Neuronal stem cell (in vitro differentiated cells): ENCODE measurements around the gene SYNPO.
A peak's percentile ranks its signal among the peaks of the same experiment; 100 is the strongest.

Source experiments
- DNase-seq: peaks from one replicate; pipeline ENCODE4 v3.0.0-alpha.2; 2013; ENCODE audit warnings: low spot score
- H2AFZ ChIP-seq: one replicate; pipeline ENCODE4 v1.6.1; 2013; ENCODE audit warnings: mild to moderate bottlenecking, low read length, inconsistent platforms
- H2AK5ac ChIP-seq: 2 replicates; pipeline ENCODE4 v1.6.1; 2013; ENCODE audit warnings: low read depth, mild to moderate bottlenecking, inconsistent platforms, low read length, moderate library complexity, mixed read lengths
- H2BK120ac ChIP-seq: 2 replicates; pipeline ENCODE4 v1.6.1; 2013; ENCODE audit warnings: low read depth, mild to moderate bottlenecking, inconsistent platforms, low read length, moderate library complexity, mixed read lengths
- H2BK12ac ChIP-seq: one replicate; pipeline ENCODE4 v1.6.1; 2013; ENCODE audit warnings: low read length, inconsistent platforms
- H2BK15ac ChIP-seq: 2 replicates; pipeline ENCODE4 v1.6.1; 2013; ENCODE audit warnings: mild to moderate bottlenecking, low read length, inconsistent platforms, mixed read lengths
- H2BK5ac ChIP-seq: one replicate; pipeline ENCODE4 v1.6.1; 2013; ENCODE audit warnings: inconsistent platforms, mild to moderate bottlenecking, low read length, moderate library complexity
- H3K14ac ChIP-seq: one replicate; pipeline ENCODE4 v1.6.1; 2013; ENCODE audit warnings: low read length, inconsistent platforms
- H3K18ac ChIP-seq: 2 replicates; pipeline ENCODE4 v1.6.1; 2013; ENCODE audit warnings: low read length, inconsistent platforms
- H3K23ac ChIP-seq: 2 replicates; pipeline ENCODE4 v1.6.1; 2013; ENCODE audit warnings: low read depth, mild to moderate bottlenecking, mixed read lengths, low read length, inconsistent platforms; ENCODE audit not compliant: poor library complexity
- H3K27ac ChIP-seq: replicated peaks from 3 replicates; pipeline ENCODE4 v1.5.1; 2013; ENCODE audit warnings: low read length, inconsistent platforms
- H3K27me3 ChIP-seq, 3 experiments: 2 replicates each; pipeline ENCODE4 v1.6.1; 2013; ENCODE audit warnings: low read length in 3 of 3, mild to moderate bottlenecking in 2 of 3, inconsistent platforms in 1 of 3, low read depth in 1 of 3, mixed read lengths in 1 of 3, moderate library complexity in 1 of 3; ENCODE audit not compliant: control insufficient read depth in 3 of 3, insufficient read depth in 3 of 3
- H3K36me3 ChIP-seq, 2 donors: replicated peaks in 1 of 2; 2 replicates each; pipeline ENCODE4 v1.6.1; 2013; ENCODE audit warnings: low read length in 2 of 2; ENCODE audit not compliant: control insufficient read depth in 2 of 2, insufficient read depth in 2 of 2
- H3K4ac ChIP-seq: 2 replicates; pipeline ENCODE4 v1.6.1; 2013; ENCODE audit warnings: inconsistent platforms, mild to moderate bottlenecking, low read length, moderate library complexity
- H3K4me1 ChIP-seq, 2 donors: 1 replicate in 1 of 2; 2 replicates in 1 of 2; pipeline ENCODE4 v1.6.1; 2013; ENCODE audit warnings: low read length in 2 of 2, low read depth in 1 of 2; ENCODE audit not compliant: control insufficient read depth in 2 of 2, insufficient read depth in 1 of 2
- H3K4me2 ChIP-seq: one replicate; pipeline ENCODE4 v1.6.1; 2013; ENCODE audit warnings: mild to moderate bottlenecking, low read length, inconsistent platforms; ENCODE audit not compliant: insufficient read depth, poor library complexity, severe bottlenecking
- H3K4me3 ChIP-seq, 2 donors: 2 replicates each; pipeline ENCODE4 v1.5.1; 2013; ENCODE audit warnings: low read length in 2 of 2, mild to moderate bottlenecking in 2 of 2, inconsistent platforms in 1 of 2, moderate library complexity in 1 of 2
- H3K79me1 ChIP-seq: one replicate; pipeline ENCODE4 v1.6.1; 2013; ENCODE audit warnings: low read depth, mild to moderate bottlenecking, inconsistent platforms, low read length, moderate library complexity
- H3K9ac ChIP-seq: one replicate; pipeline ENCODE4 v1.6.1; 2013; ENCODE audit warnings: mild to moderate bottlenecking, low read depth, low read length, inconsistent platforms; ENCODE audit not compliant: poor library complexity
- H3K9me3 ChIP-seq, 2 donors: replicated peaks in 1 of 2; 2 replicates each; pipeline versions ENCODE3 to v1.6.1; 2013; ENCODE audit warnings: low read length in 2 of 2, mild to moderate bottlenecking in 2 of 2, inconsistent platforms in 1 of 2, low read depth in 1 of 2, mixed read lengths in 1 of 2, moderate library complexity in 1 of 2; ENCODE audit not compliant: control insufficient read depth in 2 of 2, insufficient read depth in 1 of 2
- H4K8ac ChIP-seq: one replicate; pipeline ENCODE4 v1.6.1; 2013; ENCODE audit warnings: low read depth, mild to moderate bottlenecking, inconsistent platforms, low read length, moderate library complexity
- H4K91ac ChIP-seq: one replicate; pipeline ENCODE4 v1.6.1; 2013; ENCODE audit warnings: low read length, low read depth, mild to moderate bottlenecking, inconsistent platforms; ENCODE audit not compliant: poor library complexity
- WGBS, 2 donors: extraction: QIAGEN DNeasy Blood & Tissue Kit; methylation state at CpG; one replicate each; pipeline ENCODE4 v1.1.7; 2013; ENCODE audit warnings: missing lambda C conversion rate in 2 of 2, mixed read lengths in 1 of 2; ENCODE audit not compliant: insufficient read length in 2 of 2, insufficient replicate concordance in 1 of 2; ENCODE audit errors: extremely low coverage in 2 of 2; 5-methylcytosine and 5-hydroxymethylcytosine counted together

SYNPO gene

DNA sequence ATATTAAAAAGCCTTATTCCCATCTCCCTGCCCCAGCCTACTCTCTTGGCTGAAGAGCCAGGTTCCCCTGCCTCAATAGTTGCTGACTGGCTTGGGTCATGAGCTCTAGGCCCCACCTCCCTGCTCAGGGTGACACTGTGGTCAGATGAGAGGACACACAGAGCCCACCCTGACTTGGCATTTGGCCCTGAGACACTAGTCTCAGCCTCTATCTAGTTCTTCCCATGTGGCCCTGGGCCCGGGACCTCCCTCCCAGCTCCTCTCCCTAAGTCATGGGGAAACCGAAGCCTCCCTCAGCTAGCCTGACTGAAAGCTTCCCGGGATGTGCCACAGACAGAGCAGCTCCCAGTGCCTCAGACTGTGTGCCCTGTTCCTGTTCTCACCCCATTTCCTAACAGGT lies 14.8 kb downstream of the SYNPO start:
- H4K8ac ChIP-seq, result no peak overlapping the region
- no peak overlapping the region for H2BK15ac ChIP-seq
- no peak overlapping the region for H3K9ac ChIP-seq
- no peak for DNase-seq
- H3K23ac ChIP-seq, result no peak overlapping the region
- no peak overlapping the region for H2BK5ac ChIP-seq
- no peak overlapping the region for H3K18ac ChIP-seq
- no peaks in the 10 kb centered on the region for H3K79me1 ChIP-seq
- no peaks in the 10 kb centered on the region for H3K9me3 ChIP-seq
- no peak overlapping the region for H3K14ac ChIP-seq
- peak overlapping the region; percentile 77 for H2AK5ac ChIP-seq
- no peak overlapping the region for H3K27ac ChIP-seq
- WGBS, 2 donors, result no CpG with 5 or more reads among the region's 3 CpGs
- H3K4me3 ChIP-seq, result no peak overlapping the region
- no peak overlapping the region for H2AFZ ChIP-seq
- H2BK12ac ChIP-seq, result no peak overlapping the region
- no peak overlapping the region for H2BK120ac ChIP-seq
- no peak overlapping the region for H4K91ac ChIP-seq
- no peak overlapping the region for H3K4ac ChIP-seq
- H3K36me3 ChIP-seq, result no peaks in the 10 kb centered on the region
- no peak overlapping the region for H3K4me2 ChIP-seq
- H3K27me3 ChIP-seq, result peaks cover 0 to 27% (median 0%) of the 10 kb centered on the region in 3 experiments
- H3K4me1 ChIP-seq, result peaks cover 19 to 32% of the 10 kb centered on the region in 2 donors

DNA sequence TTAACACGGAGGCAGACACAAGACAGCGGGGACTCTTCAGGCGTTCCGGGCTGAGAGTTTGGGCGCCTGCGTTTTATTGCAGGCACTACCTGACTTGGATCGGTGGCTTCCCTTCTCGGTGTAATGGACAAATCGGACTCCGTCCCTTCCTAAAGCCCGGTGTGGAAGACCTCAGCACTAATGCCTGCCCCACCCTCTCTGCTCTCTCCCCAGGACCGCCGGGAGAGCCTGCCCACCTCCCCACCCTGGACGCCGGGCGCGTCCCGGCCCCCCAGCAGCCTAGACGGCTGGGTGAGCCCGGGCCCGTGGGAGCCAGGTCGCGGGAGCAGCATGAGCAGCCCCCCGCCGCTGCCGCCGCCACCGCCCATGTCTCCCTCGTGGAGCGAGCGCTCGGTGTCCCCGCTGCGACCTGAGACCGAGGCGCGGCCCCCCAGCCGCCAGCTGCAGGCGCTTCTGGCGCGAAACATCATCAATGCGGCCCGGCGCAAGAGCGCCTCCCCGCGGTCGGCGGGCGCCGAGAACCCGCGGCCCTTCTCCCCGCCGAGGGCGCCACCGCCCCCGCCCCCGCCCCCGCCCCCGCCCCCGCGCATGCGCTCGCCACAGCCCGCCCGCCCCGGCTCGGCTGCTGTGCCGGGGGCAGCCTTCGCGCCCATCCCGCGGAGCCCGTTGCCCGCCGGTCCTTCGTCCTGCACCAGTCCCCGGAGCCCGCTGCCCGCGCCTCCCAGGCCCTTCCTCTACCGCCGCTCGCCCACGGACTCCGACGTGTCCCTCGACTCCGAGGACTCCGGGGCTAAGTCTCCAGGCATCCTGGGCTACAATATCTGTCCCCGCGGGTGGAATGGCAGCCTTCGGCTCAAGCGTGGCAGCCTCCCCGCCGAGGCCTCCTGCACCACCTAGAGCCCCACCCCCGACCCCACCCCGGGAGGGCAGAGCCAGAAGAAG lies 16.0 kb downstream of the SYNPO start:
- Histone ChIP-seq H2BK12ac (no peak overlapping the region), H3K18ac (peak overlapping the region; percentile 93), H3K27me3 (peaks cover 0 to 39% (median 0%) of the 10 kb centered on the region in 3 experiments), H3K36me3 (no peaks in the 10 kb centered on the region), H3K9ac (peak overlapping the region; percentile 91), H2AK5ac (peak overlapping the region; percentile 59), H3K23ac (peak overlapping the region; percentile 58), H2BK15ac (peak overlapping the region; percentile 61), H2BK120ac (no peak overlapping the region), H2BK5ac (no peak overlapping the region), H3K27ac (no peak overlapping the region), H2AFZ (peak overlapping the region; percentile 98), H4K91ac (no peak overlapping the region), H3K4ac (no peak overlapping the region), H3K4me1 (peaks cover 18 to 35% of the 10 kb centered on the region in 2 donors), H3K14ac (peak overlapping the region; percentile 25), H3K9me3 (no peaks in the 10 kb centered on the region), H3K79me1 (no peaks in the 10 kb centered on the region), H3K4me3 (peak overlapping the region; percentile 70 to 86), H3K4me2 (peak overlapping the region; percentile 92), H4K8ac (no peak overlapping the region)
- WGBS, 2 donors, result no CpG with 5 or more reads among the region's 99 CpGs
- peak; percentile 80 for DNase-seq

DNA sequence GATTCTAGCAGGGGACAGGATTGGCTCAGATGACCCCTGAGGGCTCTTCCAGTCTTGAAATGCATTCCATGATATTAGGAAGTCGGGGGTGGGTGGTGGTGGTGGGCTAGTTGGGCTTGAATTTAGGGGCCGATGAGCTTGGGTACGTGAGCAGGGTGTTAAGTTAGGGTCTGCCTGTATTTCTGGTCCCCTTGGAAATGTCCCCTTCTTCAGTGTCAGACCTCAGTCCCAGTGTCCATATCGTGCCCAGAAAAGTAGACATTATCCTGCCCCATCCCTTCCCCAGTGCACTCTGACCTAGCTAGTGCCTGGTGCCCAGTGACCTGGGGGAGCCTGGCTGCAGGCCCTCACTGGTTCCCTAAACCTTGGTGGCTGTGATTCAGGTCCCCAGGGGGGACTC lies 17.7 kb downstream of the SYNPO start:
- Histone ChIP-seq H2AK5ac (peak overlapping the region; percentile 9), H3K9me3 (no peaks in the 10 kb centered on the region), H3K4me2 (no peak overlapping the region), H2AFZ (no peak overlapping the region), H2BK12ac (no peak overlapping the region), H2BK5ac (no peak overlapping the region), H3K4me1 (peaks cover 5 to 19% of the 10 kb centered on the region in 2 donors), H3K14ac (no peak overlapping the region), H3K18ac (no peak overlapping the region), H3K4me3 (no peak overlapping the region), H4K8ac (no peak overlapping the region), H3K36me3 (no peaks in the 10 kb centered on the region), H2BK15ac (no peak overlapping the region), H2BK120ac (no peak overlapping the region), H3K9ac (no peak overlapping the region), H3K4ac (no peak overlapping the region), H3K27me3 (peaks cover 0 to 55% (median 0%) of the 10 kb centered on the region in 3 experiments), H3K27ac (no peak overlapping the region), H4K91ac (no peak overlapping the region), H3K79me1 (no peaks in the 10 kb centered on the region), H3K23ac (no peak overlapping the region)
- no peak for DNase-seq
- WGBS, 2 donors, result no CpG with 5 or more reads among the region's 4 CpGs

DNA sequence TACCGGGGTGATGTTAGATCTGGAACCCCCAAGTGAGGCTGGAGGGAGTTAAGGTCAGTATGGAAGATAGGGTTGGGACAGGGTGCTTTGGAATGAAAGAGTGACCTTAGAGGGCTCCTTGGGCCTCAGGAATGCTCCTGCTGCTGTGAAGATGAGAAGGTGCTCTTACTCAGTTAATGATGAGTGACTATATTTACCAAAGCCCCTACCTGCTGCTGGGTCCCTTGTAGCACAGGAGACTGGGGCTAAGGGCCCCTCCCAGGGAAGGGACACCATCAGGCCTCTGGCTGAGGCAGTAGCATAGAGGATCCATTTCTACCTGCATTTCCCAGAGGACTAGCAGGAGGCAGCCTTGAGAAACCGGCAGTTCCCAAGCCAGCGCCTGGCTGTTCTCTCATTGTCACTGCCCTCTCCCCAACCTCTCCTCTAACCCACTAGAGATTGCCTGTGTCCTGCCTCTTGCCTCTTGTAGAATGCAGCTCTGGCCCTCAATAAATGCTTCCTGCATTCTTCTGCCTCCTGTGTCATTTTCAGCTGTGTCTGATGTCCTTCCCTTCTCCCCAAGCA lies 18.3 kb downstream of the SYNPO start:
- H2BK5ac ChIP-seq, result no peak overlapping the region
- no peak overlapping the region for H3K4ac ChIP-seq
- no peak overlapping the region for H3K4me3 ChIP-seq
- DNase-seq, result no peak
- no peak overlapping the region for H2BK120ac ChIP-seq
- no peak overlapping the region for H2AK5ac ChIP-seq
- WGBS, 2 donors, result no CpG with 5 or more reads among the region's 3 CpGs
- no peak overlapping the region for H2BK12ac ChIP-seq
- no peaks in the 10 kb centered on the region for H3K79me1 ChIP-seq
- H3K9ac ChIP-seq, result no peak overlapping the region
- no peak overlapping the region for H3K23ac ChIP-seq
- H3K4me1 ChIP-seq, result peaks cover 5 to 19% of the 10 kb centered on the region in 2 donors
- H4K91ac ChIP-seq, result no peak overlapping the region
- H4K8ac ChIP-seq, result no peak overlapping the region
- H3K9me3 ChIP-seq, result no peaks in the 10 kb centered on the region
- no peak overlapping the region for H2BK15ac ChIP-seq
- peaks cover 0 to 57% (median 0%) of the 10 kb centered on the region in 3 experiments for H3K27me3 ChIP-seq
- H3K18ac ChIP-seq, result no peak overlapping the region
- no peak overlapping the region for H2AFZ ChIP-seq
- no peak overlapping the region for H3K14ac ChIP-seq
- H3K27ac ChIP-seq, result no peak overlapping the region
- H3K4me2 ChIP-seq, result no peak overlapping the region
- H3K36me3 ChIP-seq, result no peaks in the 10 kb centered on the region
